ENCODE data around the gene WIPF2.
A peak's percentile ranks its signal among the peaks of the same experiment; 100 is the strongest.

The WIPF2 gene

DNA sequence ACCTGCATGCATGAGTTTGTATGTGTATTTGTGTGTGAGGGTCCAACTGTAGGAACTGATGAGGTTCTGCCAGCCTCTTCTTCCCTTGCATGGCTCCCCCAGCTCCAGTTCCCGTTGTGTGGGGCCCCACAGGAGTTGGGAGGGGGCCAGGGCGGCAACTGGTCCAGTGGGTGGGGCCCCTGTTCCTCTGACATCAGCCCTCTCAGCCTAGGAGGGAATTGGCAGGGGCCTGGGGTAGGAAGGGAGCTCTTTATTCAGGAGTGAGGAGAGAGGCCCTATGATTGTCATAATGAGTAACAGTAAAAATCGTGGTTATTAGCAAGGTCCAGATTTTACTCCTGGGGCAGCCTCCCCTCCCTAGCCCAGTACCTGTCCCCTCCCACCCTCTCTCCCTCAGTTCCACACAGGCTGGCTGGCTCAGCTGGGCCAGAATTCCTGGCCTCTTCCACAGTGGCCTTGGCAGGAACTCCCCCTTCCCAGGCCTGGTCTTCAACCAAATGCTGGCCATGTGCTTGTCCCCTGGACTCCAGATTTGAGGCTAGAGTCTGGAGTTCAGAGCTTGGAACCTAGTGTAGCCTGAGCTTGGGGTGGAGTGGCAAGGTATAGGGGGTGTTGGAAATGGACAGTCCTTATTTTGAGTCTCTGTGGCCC lies 108.8 kb downstream of the WIPF2 start:
- no peak for DNase-seq

GRCh38 chr17:40328386-40328766 lies 109.3 kb downstream of the WIPF2 start:
- no peak for DNase-seq

GRCh38 chr17:40329839-40330794 lies 111.0 kb downstream of the WIPF2 start:
- DNase-seq, result peak; percentile 32

DNA sequence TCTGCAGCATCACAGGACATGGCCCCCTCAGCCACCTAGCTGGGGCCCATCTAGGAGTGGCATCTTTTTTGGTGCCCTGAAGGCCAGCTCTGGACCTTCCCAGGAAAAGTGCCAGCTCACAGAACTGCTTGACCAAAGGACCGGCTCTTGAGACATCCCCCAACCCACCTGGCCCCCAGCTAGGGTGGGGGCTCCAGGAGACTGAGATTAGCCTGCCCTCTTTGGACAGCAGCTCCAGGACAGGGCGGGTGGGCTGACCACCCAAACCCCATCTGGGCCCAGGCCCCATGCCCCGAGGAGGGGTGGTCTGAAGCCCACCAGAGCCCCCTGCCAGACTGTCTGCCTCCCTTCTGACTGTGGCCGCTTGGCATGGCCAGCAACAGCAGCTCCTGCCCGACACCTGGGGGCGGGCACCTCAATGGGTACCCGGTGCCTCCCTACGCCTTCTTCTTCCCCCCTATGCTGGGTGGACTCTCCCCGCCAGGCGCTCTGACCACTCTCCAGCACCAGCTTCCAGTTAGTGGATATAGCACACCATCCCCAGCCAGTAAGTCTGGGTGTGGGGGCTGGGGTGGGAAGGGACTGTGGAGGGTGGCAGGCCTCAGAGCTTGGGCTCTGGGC lies 111.9 kb downstream of the WIPF2 start:
- no peak for DNase-seq

DNA sequence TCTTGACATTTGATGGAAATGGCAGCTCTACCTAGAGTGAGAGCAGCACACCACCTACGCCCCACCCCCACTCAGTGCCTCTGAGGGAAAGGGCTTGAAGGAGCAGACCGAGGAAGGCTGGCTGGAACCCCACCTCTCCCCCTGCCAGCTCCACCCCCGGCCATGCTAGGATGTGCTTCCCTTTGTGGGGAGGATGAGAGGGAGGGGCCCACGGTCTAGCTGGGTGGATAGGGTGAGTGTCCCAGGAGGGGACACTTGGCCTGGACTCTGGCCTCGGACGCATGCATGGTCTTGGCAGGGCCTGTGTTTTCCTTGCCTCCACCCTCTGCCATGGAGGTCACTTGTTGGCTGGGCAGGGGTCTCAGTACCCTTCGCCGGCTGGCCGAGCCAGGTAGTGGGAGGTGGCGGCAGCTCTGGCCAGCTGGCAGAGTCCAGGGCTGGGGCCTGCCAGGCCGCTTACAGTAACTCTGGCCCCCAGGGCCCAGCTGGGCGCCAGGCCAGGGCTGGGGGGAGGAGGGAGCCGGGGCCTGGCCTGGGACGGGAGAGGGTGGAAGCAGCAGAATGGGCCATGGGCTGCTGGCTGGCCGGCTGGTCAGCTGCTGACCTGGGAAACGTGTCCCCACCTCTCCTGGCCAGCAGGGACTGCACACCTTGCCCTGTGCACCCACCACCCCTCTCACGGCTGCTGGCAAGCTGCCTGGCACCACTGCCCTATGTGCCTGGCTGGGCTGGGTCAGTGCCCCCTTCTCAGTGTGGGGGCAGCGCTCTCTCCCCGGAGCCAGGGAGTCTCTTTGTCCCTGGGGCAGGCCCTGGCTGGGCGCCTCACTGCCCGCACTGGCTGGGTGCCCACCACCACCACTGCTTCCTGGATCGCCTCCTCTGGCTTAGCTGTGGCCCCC lies 112.9 kb downstream of the WIPF2 start:
- DNase-seq, result peak; percentile 31

Measured in CD4-positive, alpha-beta T cell treated with Interleukin-6 for 4 hours (primary cell).